Coronary artery (tissue), 2 donors: Measurements from ENCODE around the gene MINDY3.

Experiments used
- DNase-seq: peaks from one replicate; pipeline ENCODE4 v3.0.0-alpha.2; 2017; ENCODE audit warnings: low spot score
- H3K27ac ChIP-seq, 2 donors: fragments of 200-600 bp; sonication (generic); one replicate each; pipeline ENCODE4 v1.5.1; 2016 to 2019
- H3K4me3 ChIP-seq: fragments of 200-600 bp; sonication (generic); 2 replicates; pipeline ENCODE4 v1.5.1; 2016; ENCODE audit warnings: mild to moderate bottlenecking, moderate library complexity
- TF ChIP-seq, protein P1 (sequence below): fragments of 200-600 bp; sonication (generic); IDR thresholded peaks from one replicate; pipeline ENCODE4 v1.5.1; 2019; ENCODE audit warnings: antibody characterized with exemption

MINDY3 gene

DNA sequence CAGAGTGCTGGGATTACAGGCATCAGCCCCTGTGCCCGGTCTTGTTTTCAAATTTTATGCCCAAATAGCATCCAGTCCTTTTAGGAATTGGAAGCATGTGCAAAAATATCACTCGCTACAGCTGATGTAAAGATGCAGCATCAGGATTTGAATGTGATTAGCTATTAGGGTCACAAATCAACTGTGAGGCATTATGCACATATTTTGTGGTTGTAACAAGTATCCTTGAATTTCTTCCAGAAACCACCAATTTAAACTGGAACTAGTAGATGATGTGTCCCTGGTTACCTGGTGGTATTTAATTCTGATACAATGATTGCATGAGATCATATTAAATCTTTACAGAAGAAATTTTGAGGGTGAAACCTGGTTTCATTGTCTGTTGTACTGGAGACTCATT lies 99.6 kb downstream of the MINDY3 start:
- no peak for DNase-seq
- TF ChIP-seq, protein P1, sequence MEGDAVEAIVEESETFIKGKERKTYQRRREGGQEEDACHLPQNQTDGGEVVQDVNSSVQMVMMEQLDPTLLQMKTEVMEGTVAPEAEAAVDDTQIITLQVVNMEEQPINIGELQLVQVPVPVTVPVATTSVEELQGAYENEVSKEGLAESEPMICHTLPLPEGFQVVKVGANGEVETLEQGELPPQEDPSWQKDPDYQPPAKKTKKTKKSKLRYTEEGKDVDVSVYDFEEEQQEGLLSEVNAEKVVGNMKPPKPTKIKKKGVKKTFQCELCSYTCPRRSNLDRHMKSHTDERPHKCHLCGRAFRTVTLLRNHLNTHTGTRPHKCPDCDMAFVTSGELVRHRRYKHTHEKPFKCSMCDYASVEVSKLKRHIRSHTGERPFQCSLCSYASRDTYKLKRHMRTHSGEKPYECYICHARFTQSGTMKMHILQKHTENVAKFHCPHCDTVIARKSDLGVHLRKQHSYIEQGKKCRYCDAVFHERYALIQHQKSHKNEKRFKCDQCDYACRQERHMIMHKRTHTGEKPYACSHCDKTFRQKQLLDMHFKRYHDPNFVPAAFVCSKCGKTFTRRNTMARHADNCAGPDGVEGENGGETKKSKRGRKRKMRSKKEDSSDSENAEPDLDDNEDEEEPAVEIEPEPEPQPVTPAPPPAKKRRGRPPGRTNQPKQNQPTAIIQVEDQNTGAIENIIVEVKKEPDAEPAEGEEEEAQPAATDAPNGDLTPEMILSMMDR = no peak
- Histone ChIP-seq H3K27ac (no peak overlapping the region), H3K4me3 (no peak overlapping the region)

DNA sequence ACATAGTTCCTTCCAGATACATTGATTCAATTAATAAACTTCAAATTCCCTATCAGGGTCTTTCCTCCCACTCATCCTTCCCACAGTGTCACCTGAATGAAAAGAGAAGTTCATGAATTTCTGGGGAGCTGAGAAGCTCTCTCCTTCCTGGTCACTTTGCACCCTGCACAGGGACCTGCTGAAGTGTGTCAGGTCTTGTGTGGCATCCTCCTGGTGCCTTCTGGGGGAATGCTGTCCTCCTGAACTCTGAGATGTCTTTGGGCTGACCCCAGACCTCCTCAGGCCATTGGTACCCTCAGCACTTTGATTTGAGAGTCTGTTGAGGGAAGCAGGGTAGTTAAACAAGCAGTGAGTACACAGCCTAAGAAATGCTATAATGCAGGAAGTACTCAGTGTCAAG lies 101.0 kb downstream of the MINDY3 start:
- TF ChIP-seq, protein P1 = no peak
- DNase-seq = no peak
- Histone ChIP-seq H3K27ac (no peak overlapping the region), H3K4me3 (no peak overlapping the region)

DNA sequence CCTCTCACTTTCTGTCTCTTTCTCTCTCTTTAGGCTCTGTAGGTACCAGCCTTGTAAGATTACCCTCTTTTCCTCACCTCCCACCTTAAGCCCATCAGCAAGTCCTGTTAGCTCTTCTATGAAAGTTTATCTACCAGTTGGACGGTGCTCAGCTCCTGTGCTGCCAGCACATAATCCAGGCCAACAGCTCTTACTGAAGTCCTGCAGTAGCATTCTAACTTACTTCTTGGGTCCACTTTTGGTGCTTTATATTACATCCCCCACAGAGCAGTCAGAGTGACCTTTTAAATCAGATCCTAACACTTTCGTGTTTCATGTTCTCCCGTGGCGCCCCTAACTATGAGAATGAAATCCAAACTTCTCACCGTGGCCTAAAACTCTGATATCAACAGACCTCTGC lies 101.7 kb downstream of the MINDY3 start:
- TF ChIP-seq, protein P1 = no peak
- Histone ChIP-seq H3K27ac (no peak overlapping the region), H3K4me3 (no peak overlapping the region)
- DNase-seq = no peak

DNA sequence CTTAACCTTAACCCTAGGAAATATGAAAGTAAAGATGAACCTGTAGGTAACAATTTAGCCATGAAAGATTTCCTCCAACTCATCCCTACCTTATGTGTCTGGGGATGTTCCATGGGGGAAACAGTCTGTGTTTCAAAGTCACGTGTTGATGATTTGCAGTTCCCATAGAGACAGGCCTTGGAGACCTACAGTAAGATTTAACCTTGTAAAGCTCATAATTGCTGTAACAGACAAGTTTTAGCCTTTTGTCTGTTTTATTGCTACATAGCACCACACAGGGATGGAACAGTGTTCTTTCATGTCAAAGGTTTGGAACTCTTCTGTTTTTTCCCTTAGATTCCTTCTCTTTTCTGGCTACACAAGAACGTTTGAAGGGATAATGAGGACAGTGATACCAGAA lies 105.4 kb downstream of the MINDY3 start:
- H3K27ac ChIP-seq = no peak overlapping the region
- TF ChIP-seq, protein P1 = no peak
- DNase-seq = no peak
- H3K4me3 ChIP-seq = no peak overlapping the region

DNA sequence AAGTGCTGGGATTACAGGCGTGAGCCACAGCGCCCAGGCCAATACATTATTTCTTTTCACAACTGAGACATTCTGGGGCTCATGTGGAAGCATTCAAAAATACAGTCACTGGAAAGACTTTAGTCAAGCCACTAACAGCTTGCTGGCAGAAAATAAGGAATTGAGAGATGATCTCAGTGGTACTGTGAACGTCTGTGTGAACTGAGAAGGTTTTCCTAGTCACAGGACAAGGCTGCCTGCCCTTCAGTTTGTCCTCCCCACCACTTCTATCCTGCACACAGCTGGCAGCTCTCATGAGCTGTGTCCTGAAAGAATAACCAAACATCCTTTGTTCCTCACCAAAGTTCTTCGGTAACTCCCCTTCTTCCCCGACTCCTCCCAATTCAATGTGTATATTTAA lies 109.3 kb downstream of the MINDY3 start:
- no peak overlapping the region for H3K27ac ChIP-seq
- H3K4me3 ChIP-seq = no peak overlapping the region
- TF ChIP-seq, protein P1 = no peak
- no peak for DNase-seq

DNA sequence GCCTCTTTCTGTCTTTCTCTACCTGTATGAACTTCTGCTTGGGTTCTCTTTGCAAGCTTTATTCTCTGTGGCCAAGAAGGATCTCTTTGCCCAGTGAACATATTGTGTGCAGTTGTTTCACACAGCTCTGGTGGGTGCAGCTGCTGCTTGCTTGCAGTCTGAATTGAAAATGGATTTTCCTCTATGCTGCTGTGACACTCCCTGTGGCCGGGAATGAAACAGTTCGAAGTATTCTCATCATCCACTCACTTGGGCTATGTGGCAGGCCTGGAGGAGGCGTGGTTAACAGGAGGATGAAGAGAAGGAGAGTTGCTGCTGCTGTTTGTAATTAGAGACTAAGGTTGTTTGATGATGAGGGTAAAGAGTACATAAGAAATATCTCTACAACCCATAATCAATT lies 112.2 kb downstream of the MINDY3 start:
- H3K27ac ChIP-seq = no peak overlapping the region
- TF ChIP-seq, protein P1 = no peak
- DNase-seq = no peak

DNA sequence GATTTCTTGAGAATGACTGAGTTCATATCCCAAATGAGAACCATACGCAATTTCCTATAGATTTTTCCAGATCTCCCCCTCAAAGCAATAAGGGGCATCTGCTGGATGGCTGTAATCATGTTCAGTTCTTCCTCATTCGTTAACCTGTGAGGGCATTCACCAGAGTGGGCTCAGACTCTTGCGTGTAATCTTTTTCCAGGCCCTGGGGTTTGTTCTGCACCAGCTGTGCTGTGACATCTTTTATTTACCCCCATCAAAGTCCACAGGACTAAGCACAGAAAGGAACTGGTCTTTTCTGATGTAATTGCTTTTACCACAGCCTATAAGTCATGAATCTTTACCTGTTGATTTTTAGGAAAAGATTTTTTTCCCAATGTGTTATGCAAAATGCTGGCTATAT lies 112.7 kb downstream of the MINDY3 start:
- TF ChIP-seq, protein P1 = no peak
- Histone ChIP-seq H3K27ac (no peak overlapping the region), H3K4me3 (no peak overlapping the region)
- no peak for DNase-seq

More for the DNA sequence above, 112.2 kb downstream of the MINDY3 start:
- H3K4me3 ChIP-seq = no peak overlapping the region
